H1 (cell line): ENCODE data around the gene PSMB4. TPM values are rescaled to one million over a fixed set of nuclear protein-coding genes. Genes with fewer than 3 reads are reported as not detected.

Experiments used
- ASH2L ChIP-seq: fragments of 200-600, 300-600 bp; sonication (generic); IDR thresholded peaks from one replicate; pipeline ENCODE4 v1.7.1; 2017; ENCODE audit warnings: low read length
- CBX8 ChIP-seq: fragments of 300-800, 300-1000 bp; sonication (generic); IDR thresholded peaks from 2 replicates; pipeline ENCODE4 v1.7.1; 2016; ENCODE audit warnings: low read depth, low read length, borderline replicate concordance
- CTBP2 ChIP-seq: IDR thresholded peaks from 2 replicates; pipeline ENCODE4 v1.7.0; 2011; ENCODE audit warnings: borderline replicate concordance, mild to moderate bottlenecking, moderate library complexity, mixed read lengths, low read length; ENCODE audit not compliant: insufficient read depth, insufficient read length
- EZH2 ChIP-seq: fragments of 200-600 bp; sonication (generic); IDR thresholded peaks from 2 replicates; pipeline ENCODE4 v1.7.1; 2012; ENCODE audit warnings: low read depth, mild to moderate bottlenecking, moderate library complexity, low read length, inconsistent platforms; ENCODE audit not compliant: severe bottlenecking
- GTF2F1 ChIP-seq: IDR thresholded peaks from 2 replicates; pipeline ENCODE4 v1.6.1; 2012; ENCODE audit warnings: low read depth, low read length, improper control_type of control experiment, borderline replicate concordance
- JUN ChIP-seq: IDR thresholded peaks from 2 replicates; pipeline ENCODE4 v1.6.1; 2011; ENCODE audit warnings: low read depth, mild to moderate bottlenecking, improper control_type of control experiment, low read length
- RFX5 ChIP-seq: IDR thresholded peaks from 2 replicates; pipeline ENCODE4 v1.6.1; 2011; ENCODE audit warnings: low read depth, low read length, improper control_type of control experiment, borderline replicate concordance
- TBP ChIP-seq: IDR thresholded peaks from 2 replicates; pipeline ENCODE4 v1.6.1; 2011; ENCODE audit warnings: low read depth, low read length, improper control_type of control experiment
- polyA plus RNA-seq, 7 experiments: library from polyadenylated mRNA; depleted of rRNA in 3 of 7; stranded (reverse) in 5 of 7; unstranded in 2 of 7; fragments of >200 nt in 5 of 7; fragments of 200-250 nt in 2 of 7; gene quantifications; 1 replicate in 5 of 7; 2 replicates in 1 of 7; 4 replicates in 1 of 7; pipeline versions ENCODE4 v1.2.1 to v1.2.3, GENCODE V29; 2011 to 2013; ENCODE audit warnings: missing spikeins in 2 of 7, mixed read lengths in 2 of 7
- total RNA-seq: library from RNA; stranded (reverse); fragmentation: NEBNext Ultra II Directional; extraction: Animal tissue kit (Norgen Biotek cat#: 25700); gene quantifications from 2 replicates; pipeline ENCODE4 v1.2.1, GENCODE V29; 2021
- TF ChIP-seq, protein P1 (sequence below): fragments of 300-600 bp; sonication (generic); IDR thresholded peaks from 2 replicates; pipeline ENCODE4 v1.7.1; 2012; ENCODE audit warnings: low read length, moderate library complexity, mild to moderate bottlenecking, inconsistent platforms; ENCODE audit not compliant: insufficient replicate concordance

Gene PSMB4
- total and polyA plus RNA-seq, 2 of the 8 experiments (the other 6 are each of a cell fraction or from before 2014, with no cell fraction given), result 430 to 1,098 TPM

- TF ChIP-seq, protein P1, sequence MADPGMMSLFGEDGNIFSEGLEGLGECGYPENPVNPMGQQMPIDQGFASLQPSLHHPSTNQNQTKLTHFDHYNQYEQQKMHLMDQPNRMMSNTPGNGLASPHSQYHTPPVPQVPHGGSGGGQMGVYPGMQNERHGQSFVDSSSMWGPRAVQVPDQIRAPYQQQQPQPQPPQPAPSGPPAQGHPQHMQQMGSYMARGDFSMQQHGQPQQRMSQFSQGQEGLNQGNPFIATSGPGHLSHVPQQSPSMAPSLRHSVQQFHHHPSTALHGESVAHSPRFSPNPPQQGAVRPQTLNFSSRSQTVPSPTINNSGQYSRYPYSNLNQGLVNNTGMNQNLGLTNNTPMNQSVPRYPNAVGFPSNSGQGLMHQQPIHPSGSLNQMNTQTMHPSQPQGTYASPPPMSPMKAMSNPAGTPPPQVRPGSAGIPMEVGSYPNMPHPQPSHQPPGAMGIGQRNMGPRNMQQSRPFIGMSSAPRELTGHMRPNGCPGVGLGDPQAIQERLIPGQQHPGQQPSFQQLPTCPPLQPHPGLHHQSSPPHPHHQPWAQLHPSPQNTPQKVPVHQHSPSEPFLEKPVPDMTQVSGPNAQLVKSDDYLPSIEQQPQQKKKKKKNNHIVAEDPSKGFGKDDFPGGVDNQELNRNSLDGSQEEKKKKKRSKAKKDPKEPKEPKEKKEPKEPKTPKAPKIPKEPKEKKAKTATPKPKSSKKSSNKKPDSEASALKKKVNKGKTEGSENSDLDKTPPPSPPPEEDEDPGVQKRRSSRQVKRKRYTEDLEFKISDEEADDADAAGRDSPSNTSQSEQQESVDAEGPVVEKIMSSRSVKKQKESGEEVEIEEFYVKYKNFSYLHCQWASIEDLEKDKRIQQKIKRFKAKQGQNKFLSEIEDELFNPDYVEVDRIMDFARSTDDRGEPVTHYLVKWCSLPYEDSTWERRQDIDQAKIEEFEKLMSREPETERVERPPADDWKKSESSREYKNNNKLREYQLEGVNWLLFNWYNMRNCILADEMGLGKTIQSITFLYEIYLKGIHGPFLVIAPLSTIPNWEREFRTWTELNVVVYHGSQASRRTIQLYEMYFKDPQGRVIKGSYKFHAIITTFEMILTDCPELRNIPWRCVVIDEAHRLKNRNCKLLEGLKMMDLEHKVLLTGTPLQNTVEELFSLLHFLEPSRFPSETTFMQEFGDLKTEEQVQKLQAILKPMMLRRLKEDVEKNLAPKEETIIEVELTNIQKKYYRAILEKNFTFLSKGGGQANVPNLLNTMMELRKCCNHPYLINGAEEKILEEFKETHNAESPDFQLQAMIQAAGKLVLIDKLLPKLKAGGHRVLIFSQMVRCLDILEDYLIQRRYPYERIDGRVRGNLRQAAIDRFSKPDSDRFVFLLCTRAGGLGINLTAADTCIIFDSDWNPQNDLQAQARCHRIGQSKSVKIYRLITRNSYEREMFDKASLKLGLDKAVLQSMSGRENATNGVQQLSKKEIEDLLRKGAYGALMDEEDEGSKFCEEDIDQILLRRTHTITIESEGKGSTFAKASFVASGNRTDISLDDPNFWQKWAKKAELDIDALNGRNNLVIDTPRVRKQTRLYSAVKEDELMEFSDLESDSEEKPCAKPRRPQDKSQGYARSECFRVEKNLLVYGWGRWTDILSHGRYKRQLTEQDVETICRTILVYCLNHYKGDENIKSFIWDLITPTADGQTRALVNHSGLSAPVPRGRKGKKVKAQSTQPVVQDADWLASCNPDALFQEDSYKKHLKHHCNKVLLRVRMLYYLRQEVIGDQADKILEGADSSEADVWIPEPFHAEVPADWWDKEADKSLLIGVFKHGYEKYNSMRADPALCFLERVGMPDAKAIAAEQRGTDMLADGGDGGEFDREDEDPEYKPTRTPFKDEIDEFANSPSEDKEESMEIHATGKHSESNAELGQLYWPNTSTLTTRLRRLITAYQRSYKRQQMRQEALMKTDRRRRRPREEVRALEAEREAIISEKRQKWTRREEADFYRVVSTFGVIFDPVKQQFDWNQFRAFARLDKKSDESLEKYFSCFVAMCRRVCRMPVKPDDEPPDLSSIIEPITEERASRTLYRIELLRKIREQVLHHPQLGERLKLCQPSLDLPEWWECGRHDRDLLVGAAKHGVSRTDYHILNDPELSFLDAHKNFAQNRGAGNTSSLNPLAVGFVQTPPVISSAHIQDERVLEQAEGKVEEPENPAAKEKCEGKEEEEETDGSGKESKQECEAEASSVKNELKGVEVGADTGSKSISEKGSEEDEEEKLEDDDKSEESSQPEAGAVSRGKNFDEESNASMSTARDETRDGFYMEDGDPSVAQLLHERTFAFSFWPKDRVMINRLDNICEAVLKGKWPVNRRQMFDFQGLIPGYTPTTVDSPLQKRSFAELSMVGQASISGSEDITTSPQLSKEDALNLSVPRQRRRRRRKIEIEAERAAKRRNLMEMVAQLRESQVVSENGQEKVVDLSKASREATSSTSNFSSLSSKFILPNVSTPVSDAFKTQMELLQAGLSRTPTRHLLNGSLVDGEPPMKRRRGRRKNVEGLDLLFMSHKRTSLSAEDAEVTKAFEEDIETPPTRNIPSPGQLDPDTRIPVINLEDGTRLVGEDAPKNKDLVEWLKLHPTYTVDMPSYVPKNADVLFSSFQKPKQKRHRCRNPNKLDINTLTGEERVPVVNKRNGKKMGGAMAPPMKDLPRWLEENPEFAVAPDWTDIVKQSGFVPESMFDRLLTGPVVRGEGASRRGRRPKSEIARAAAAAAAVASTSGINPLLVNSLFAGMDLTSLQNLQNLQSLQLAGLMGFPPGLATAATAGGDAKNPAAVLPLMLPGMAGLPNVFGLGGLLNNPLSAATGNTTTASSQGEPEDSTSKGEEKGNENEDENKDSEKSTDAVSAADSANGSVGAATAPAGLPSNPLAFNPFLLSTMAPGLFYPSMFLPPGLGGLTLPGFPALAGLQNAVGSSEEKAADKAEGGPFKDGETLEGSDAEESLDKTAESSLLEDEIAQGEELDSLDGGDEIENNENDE, result no peak
- no peak for TF ChIP-seq JUN
- TF ChIP-seq EZH2, result no peak
- no peak for TF ChIP-seq RFX5
- no peak for TF ChIP-seq GTF2F1
- TF ChIP-seq CBX8, result no peak
- no peak for TF ChIP-seq TBP
- TF ChIP-seq ASH2L, result no peak
- no peak for TF ChIP-seq CTBP2
- TF ChIP-seq, all 59 proteins: peak for 0
Measured at GRCh38 chr1:151425103-151425502, 25.7 kb downstream of the PSMB4 start (continued).
